ENCODE results near the gene TOM1L2.
"Not testable (repeated sequence)": the region's sequence is repeated elsewhere in the genome, so short reads cannot be mapped to it uniquely, and the experiment has no call there.

The TOM1L2 gene

DNA sequence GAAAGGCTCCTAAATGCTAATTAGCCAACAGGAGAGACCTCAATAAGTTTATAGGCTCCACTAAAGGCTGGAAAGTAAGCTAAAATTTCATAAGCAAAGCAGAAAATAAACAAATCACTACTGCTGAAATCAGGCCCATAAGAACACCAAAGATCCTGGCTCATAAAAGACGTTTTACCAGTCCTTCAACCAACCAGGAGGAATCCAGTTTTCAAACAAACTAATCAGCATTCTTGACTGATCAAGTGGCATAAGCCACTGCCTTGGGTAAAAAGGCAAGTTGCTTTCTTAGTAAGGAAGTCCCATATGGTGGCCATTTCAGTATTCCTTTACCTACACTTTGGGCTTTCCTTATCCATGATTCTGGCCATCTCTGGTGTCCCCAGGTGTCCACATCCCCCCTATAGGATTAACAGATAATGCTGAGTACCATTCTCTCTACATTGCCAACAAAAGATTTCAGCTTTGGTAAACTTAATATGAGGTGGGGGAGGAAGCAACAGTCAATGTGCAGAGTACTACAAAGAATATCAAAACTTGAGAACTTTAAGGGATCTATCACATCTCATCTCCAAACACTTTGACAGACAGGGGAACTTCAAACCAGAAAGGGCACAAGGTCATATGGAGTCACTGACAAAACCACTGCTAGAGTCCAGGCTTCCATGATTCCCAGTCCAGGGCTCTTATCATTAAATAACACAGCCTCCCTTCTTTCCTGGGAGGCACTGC lies 1.3 kb downstream of the TOM1L2 start:
- DNase-seq: no peak

- no peak for DNase-seq
These were observed 5.8 kb downstream of the TOM1L2 start for GRCh38 chr17:17966399-17966798.

DNA sequence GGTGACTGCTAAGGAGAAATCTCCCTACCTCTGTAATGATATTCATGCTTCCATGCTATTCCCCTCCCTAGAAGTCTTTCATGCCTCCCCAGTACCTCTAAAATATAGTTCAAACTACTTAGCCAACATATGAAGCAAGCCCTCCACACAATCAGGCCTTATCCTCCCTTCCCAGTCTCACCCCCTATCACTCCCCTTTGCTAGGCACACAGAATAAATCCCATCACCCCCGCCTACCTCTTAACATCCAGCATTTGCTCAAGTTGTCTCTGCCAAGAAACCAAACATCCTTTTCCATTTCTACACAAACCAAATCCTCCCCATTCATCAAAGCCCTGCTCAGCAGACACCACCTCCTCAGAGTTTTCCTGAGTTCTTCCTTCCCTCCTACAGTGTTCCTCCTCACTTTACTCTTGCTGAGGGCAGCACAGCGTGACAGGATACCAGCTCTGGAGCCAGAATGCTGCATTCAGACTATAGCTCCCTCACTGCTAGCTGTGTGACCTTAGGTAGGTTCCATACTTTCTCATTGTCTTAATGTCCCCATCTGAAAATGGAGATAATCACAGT lies 7.0 kb downstream of the TOM1L2 start:
- DNase-seq: no peak

- no peak for DNase-seq
These were observed 7.5 kb downstream of the TOM1L2 start for GRCh38 chr17:17964710-17965109.

GRCh38 chr17:17963694-17964436 lies 8.3 kb downstream of the TOM1L2 start:
- DNase-seq: no peak

GRCh38 chr17:17963066-17963465 lies 9.1 kb downstream of the TOM1L2 start:
- no peak for DNase-seq

- no peak for DNase-seq
These were observed 11.6 kb downstream of the TOM1L2 start for GRCh38 chr17:17960500-17961030.

DNA sequence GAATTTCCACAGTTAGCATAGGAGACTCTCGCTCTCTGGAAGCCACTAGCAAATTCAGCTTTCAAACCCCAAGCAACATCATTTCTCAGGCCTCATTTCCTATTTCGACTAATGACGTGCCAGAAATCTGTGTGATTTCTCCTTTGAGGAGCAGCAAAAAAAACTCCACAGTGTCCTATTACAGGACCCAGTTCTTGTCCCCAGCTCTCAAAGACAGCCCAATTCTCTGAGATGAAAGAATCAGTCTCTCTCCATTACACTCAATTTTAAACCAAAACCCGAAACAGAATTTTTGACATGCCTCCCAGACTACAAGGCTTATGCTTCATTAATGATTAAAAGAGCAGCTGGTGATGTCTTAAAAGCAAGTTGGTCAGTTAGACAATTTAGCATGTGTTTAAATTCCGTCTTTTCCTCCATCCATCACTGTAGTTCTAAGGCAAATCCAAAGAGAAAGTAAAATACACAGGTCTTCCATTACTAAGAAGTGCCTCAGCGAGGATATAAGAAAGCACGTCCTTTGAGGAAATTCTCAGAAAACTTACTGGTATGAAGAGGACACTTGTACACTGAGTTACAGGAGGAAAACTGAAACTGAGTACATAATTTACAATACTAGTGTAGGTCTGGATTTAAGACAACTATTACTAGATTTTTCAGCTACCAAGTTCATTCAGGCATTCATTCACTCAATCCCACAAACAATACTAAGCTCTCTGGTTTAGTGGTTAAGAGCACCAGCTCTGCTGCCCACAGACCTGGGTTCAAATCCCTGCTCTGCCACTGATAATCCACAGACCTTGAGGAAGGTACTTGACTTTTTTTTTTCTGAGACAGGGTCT lies 12.5 kb downstream of the TOM1L2 start:
- no peak for DNase-seq

DNA sequence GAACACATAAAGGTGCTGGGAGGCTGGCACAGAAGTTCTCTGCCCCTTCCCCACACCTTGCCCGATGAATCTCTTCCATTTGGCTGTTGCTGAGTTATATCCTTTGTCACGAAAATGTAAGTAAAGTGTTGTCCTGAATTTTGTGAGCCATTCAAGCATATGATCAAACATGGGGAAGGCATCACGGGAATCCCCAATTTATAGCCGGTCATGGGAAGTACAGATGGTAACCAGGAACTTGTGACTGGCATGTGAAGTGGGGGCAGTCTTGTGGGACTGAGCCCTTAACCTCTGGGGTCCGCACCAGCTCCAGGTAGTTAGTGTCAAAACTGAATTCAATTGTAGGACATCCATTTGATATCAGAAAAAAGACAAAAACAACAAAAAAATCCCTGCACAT lies 13.2 kb downstream of the TOM1L2 start:
- DNase-seq: no peak

- DNase-seq: no peak
These were observed 14.7 kb downstream of the TOM1L2 start for GRCh38 chr17:17957584-17957916.

- not testable (repeated sequence) for DNase-seq
These were observed 16.3 kb downstream of the TOM1L2 start for GRCh38 chr17:17955790-17956341.

- DNase-seq: no peak
These were observed 18.1 kb downstream of the TOM1L2 start for GRCh38 chr17:17954079-17954478.

GRCh38 chr17:17952691-17953090 lies 19.5 kb downstream of the TOM1L2 start:
- DNase-seq: no peak

DNA sequence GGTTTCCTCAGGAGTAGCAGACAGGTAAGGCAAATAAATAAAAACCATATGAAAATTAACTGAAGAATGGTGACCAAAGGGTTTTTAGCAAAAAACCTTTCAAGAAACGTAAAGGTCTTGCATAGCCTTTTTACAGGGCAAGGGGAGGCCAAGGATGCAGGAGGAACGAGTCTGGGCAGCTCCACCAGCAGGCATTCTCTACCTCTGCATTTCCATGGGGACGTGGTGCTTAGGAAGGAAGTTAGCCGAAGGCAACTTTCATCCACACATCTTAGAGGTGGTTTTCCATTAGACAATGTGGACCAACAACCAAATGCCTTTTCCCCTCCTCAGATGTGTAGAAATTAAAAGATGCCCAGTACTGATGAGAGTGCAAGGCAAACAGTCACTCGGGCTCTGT lies 20.7 kb downstream of the TOM1L2 start:
- no peak for DNase-seq

DNA sequence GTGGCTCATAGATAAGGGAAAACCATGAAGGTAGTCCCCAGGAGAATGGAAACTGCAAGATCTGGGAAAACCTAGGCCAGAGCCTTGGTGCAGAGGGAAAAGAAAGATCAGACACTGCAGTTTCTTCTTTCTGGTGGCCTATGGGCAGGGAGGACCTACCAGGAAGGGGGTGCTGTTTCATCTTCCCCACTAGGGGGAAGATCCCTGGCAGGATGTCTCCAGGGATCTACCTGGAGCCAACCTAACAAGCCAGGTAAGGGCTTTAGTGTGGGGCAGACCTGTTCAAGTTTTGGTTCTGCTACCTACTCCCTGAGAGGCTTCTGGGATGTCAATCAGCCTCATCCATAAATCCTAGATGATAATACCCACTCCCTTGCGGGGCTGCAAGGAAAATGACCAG lies 21.4 kb downstream of the TOM1L2 start:
- no peak for DNase-seq

GRCh38 chr17:17950347-17950746 lies 21.9 kb downstream of the TOM1L2 start:
- no peak for DNase-seq

GRCh38 chr17:17947966-17948365 lies 24.2 kb downstream of the TOM1L2 start:
- DNase-seq: no peak

DNA sequence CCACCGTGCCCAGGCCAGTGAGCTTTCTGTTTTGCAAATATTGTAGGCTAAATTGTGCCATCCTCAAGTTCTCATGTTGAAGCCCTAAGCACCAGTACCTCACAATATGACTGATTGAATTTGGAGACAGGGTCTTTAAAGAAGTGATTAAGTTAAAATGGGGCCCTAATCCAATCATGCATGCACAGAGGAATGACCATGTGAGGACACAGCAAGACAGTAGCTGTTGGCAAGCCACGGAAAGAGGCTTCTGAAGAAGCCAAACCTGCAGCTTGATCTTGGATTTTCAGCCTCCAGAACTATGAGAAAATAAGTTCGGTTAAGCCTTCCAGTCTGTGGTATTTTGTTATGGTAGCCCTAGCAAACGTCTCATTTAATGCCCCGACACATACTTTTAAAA lies 24.9 kb downstream of the TOM1L2 start:
- no peak for DNase-seq

DNA sequence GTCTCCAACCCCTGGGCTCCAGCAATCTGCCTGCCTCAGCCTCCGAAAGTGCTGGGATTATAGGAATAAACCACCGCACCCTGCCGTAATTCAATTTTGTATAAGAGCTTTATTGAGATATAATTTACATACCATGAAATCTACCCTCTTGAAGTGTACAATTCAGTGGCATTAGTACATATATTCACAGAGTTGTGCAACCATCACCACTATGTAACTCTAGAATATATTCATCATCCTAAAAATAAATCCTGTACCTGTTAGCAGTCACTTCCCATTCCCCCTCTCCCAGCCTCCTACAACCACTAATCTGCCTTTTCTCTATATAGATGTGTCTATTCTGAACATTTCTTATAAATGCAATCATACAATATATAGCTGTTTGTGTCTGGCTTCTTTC lies 26.1 kb downstream of the TOM1L2 start:
- no peak for DNase-seq

DNA sequence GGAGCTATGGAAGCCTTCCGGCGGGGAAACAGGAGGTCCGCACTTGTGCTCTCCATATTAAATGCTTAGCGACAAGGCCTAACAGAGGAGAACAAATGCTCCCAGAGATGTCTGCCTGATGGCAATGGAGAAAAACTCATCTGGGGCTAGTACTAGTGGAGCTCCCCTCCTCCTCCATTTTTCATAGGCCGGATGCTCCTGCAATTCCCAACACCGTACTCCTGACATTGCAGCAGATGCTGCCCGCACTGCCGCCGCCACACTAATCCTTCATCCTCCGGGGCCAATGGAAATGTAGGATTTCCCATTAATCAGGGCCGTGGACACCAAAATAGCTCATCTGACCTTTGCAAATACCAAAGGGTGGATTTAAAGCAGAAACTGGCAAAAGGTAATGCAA lies 27.5 kb downstream of the TOM1L2 start:
- DNase-seq: peak; percentile 47

DNA sequence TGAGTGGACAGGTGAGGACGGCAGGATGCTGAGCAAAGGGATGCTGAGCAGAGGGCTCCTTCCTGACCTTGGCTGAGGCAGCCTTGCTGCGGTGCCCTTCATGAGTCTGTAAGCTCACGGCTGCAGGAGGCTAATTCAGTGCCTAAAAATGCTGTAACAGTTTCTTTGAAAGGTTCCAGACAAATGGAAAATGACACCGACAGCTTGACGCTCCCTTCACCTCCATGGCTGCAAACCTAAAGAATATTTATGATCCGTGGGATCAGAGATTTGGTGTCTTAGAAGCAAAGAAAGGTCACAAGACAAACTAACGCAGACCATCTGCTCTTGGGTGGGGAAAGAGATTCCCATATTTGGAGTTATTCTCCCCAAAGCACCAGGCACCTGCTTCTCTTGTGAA lies 28.0 kb downstream of the TOM1L2 start:
- DNase-seq: peak; percentile 64

- DNase-seq: peak; percentile 47
These were observed 28.8 kb downstream of the TOM1L2 start for GRCh38 chr17:17943281-17943984.
